HepG2 (cell line): ENCODE data around the gene NAMPT. TPM values are rescaled to one million over a fixed set of nuclear protein-coding genes. Genes with fewer than 3 reads are reported as not detected.

Experiments used
- CEBPB ChIP-seq: IDR thresholded peaks from 2 replicates; pipeline ENCODE4 v1.6.1; 2011; ENCODE audit warnings: low read depth, low read length, improper control_type of control experiment, borderline replicate concordance
- GPN1 ChIP-seq: sonication (generic); formaldehyde crosslinking; IDR thresholded peaks from 2 replicates; pipeline ENCODE4 v1.5.1; 2020; ENCODE audit warnings: missing genetic modification reagents, borderline replicate concordance
- KDM2A ChIP-seq: sonication (generic); formaldehyde crosslinking; IDR thresholded peaks from 2 replicates; pipeline ENCODE4 v1.4.0; 2020; ENCODE audit warnings: low read depth, missing genetic modification reagents, borderline replicate concordance
- MLX ChIP-seq: IDR thresholded peaks from 2 replicates; pipeline ENCODE4 v1.6.1; 2016
- REST ChIP-seq, 2 experiments: IDR thresholded peaks; 2 replicates each; pipeline ENCODE4 v1.6.1; 2011 to 2012; ENCODE audit warnings: low read length in 2 of 2, borderline replicate concordance in 1 of 2, low read depth in 1 of 2, mild to moderate bottlenecking in 1 of 2, moderate library complexity in 1 of 2
- TSC22D2 ChIP-seq: sonication (generic); formaldehyde crosslinking; IDR thresholded peaks from 2 replicates; pipeline ENCODE4 v1.5.1; 2020; ENCODE audit warnings: missing genetic modification reagents, mild to moderate bottlenecking, borderline replicate concordance
- ZBTB14 ChIP-seq: sonication (generic); formaldehyde crosslinking; IDR thresholded peaks from 2 replicates; pipeline ENCODE4 v1.4.0; 2020; ENCODE audit warnings: missing genetic modification reagents
- ZBTB49 ChIP-seq: sonication (generic); formaldehyde crosslinking; IDR thresholded peaks from 2 replicates; pipeline ENCODE4 v1.4.0; 2020; ENCODE audit warnings: missing genetic modification reagents, borderline replicate concordance
- ZNF264 ChIP-seq: sonication (generic); formaldehyde crosslinking; IDR thresholded peaks from 2 replicates; pipeline ENCODE4 v1.4.0; 2020; ENCODE audit warnings: missing genetic modification reagents
- ZNF274 ChIP-seq: sonication (generic); formaldehyde crosslinking; IDR thresholded peaks from 2 replicates; pipeline ENCODE4 v1.5.1; 2020; ENCODE audit warnings: mild to moderate bottlenecking, missing genetic modification reagents
- ZNF280B ChIP-seq: sonication (generic); formaldehyde crosslinking; IDR thresholded peaks from 2 replicates; pipeline ENCODE4 v1.5.0; 2020; ENCODE audit warnings: missing genetic modification reagents, mild to moderate bottlenecking, borderline replicate concordance
- ZNF503 ChIP-seq: sonication (generic); formaldehyde crosslinking; IDR thresholded peaks from 2 replicates; pipeline ENCODE4 v1.4.0; 2020; ENCODE audit warnings: missing genetic modification reagents
- ZNF547 ChIP-seq: sonication (generic); formaldehyde crosslinking; IDR thresholded peaks from 2 replicates; pipeline ENCODE4 v1.5.1; 2020; ENCODE audit warnings: mild to moderate bottlenecking, missing genetic modification reagents
- ZNF749 ChIP-seq: sonication (generic); formaldehyde crosslinking; IDR thresholded peaks from 2 replicates; pipeline ENCODE4 v1.8.0; 2022; ENCODE audit warnings: mild to moderate bottlenecking, missing genetic modification reagents, moderate library complexity, borderline replicate concordance
- ZNF772 ChIP-seq: sonication (generic); formaldehyde crosslinking; IDR thresholded peaks from 2 replicates; pipeline ENCODE4 v1.5.0; 2020; ENCODE audit warnings: mild to moderate bottlenecking, missing genetic modification reagents
- polyA plus RNA-seq, 8 experiments: library from polyadenylated mRNA; depleted of rRNA in 3 of 8; stranded (reverse) in 7 of 8; unstranded in 1 of 8; fragments of >200 nt; fragmentation: Illumina TruSeq in 4 of 8; extraction: Trizol in 4 of 8; gene quantifications; 2 replicates each; pipeline versions ENCODE4 v1.2.1 to v1.2.3, GENCODE V29; 2011 to 2016; ENCODE audit warnings: low read depth in 4 of 8, missing spikeins in 1 of 8, mixed read lengths in 1 of 8; ENCODE audit not compliant: insufficient read depth in 1 of 8
- total RNA-seq, 5 experiments: library from RNA; depleted of rRNA; stranded (reverse); fragments of >200 nt; fragmentation: Illumina TruSeq; extraction: Trizol; gene quantifications; 2 replicates each; pipeline ENCODE4 v1.2.3, GENCODE V29; 2016; ENCODE audit warnings: low read depth in 1 of 5

NAMPT gene
- total and polyA plus RNA-seq, 2 of the 13 experiments (the other 11 are each of a cell fraction or from before 2014, with no cell fraction given) = 15.8 to 67.7 TPM

GRCh38 chr7:106285051-106285854 is 470 bp upstream of the NAMPT start (continued):
- TF ChIP-seq ZNF280B (CRISPR knock-in tag) (no peak), GPN1 (CRISPR knock-in tag) (no peak), ZBTB49 (CRISPR knock-in tag) (no peak), ZNF749 (CRISPR knock-in tag) (peak; percentile 10; the same call in 1 of the 2 replicates), ZNF264 (CRISPR knock-in tag) (0 out of 2 replicates have a peak, but pooled peaks have one; percentile 33), KDM2A (peak; percentile 83; the same call in 1 of the 2 replicates), ZNF772 (peak; percentile 93), ZNF547 (CRISPR knock-in tag) (0 out of 2 replicates have a peak, but pooled peaks have one; percentile 32), REST (IDR thresholded peaks at IDR 0.05; ENCODE audit: borderline replicate concordance in 1 of 2, low read depth in 1 of 2, low read length in 2 of 2) (no peak; a peak in 1 of 4 replicates), ZNF503 (CRISPR knock-in tag) (0 out of 2 replicates have a peak, but pooled peaks have one; percentile 15), TSC22D2 (CRISPR knock-in tag) (no peak), ZNF274 (peak; percentile 63; the same call in 1 of the 2 replicates), MLX (CRISPR knock-in tag) (peak; percentile 77; the same call in 1 of the 2 replicates), CEBPB (no peak; the same call in 1 of the 2 replicates), ZBTB14 (CRISPR knock-in tag) (peak; percentile 73)
